Testis (tissue), 2 donors: Measurements from ENCODE around the gene PAPPA.

Experiments
- CTCF ChIP-seq, 3 experiments: fragments of 450-650 bp in 2 of 3; fragments of 200-600 bp in 1 of 3; sonication (generic) in 1 of 3; IDR thresholded peaks; one replicate each; pipeline ENCODE4 v1.5.1; 2016 to 2019; ENCODE audit warnings: antibody characterized with exemption in 3 of 3, mild to moderate bottlenecking in 2 of 3, moderate library complexity in 1 of 3
- POLR2A ChIP-seq: fragments of 450-650 bp; IDR thresholded peaks from one replicate; pipeline ENCODE4 v1.6.1; 2017; ENCODE audit warnings: antibody characterized with exemption, mild to moderate bottlenecking, moderate library complexity

DNA sequence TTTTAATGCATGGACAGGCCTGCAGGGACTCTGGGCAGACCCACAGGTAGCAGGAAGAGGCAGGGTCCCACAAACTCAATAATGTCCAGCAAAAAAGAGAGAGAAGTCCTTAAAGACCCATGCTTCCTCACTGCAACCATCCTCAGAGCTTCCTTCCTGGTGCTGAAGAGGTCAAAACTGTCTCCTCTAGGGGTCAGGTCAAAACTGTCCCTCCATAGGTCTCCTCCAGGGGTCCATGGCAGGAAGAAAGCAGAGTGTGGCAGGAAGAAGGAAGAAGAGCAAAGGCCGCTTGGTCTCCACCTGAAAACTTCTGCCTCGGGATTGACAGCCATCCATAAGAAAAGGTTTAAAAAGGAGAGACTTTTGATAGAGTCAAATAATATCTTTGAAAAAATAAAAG lies 271.7 kb downstream of the PAPPA start:
- TF ChIP-seq POLR2A = no peak
- TF ChIP-seq CTCF (IDR thresholded peaks at IDR 0.05) = no peak
